Coronary artery (tissue), 2 donors: ENCODE measurements around the gene MSI2.

Experiments used
- DNase-seq: peaks from one replicate; pipeline ENCODE4 v3.0.0-alpha.2; 2017; ENCODE audit warnings: low spot score
- H3K27ac ChIP-seq, 2 donors: fragments of 200-600 bp; sonication (generic); one replicate each; pipeline ENCODE4 v1.5.1; 2016 to 2019
- H3K4me3 ChIP-seq: fragments of 200-600 bp; sonication (generic); 2 replicates; pipeline ENCODE4 v1.5.1; 2016; ENCODE audit warnings: mild to moderate bottlenecking, moderate library complexity
- TF ChIP-seq, protein P1 (sequence below): fragments of 200-600 bp; sonication (generic); IDR thresholded peaks from one replicate; pipeline ENCODE4 v1.5.1; 2019; ENCODE audit warnings: antibody characterized with exemption

Gene MSI2

DNA sequence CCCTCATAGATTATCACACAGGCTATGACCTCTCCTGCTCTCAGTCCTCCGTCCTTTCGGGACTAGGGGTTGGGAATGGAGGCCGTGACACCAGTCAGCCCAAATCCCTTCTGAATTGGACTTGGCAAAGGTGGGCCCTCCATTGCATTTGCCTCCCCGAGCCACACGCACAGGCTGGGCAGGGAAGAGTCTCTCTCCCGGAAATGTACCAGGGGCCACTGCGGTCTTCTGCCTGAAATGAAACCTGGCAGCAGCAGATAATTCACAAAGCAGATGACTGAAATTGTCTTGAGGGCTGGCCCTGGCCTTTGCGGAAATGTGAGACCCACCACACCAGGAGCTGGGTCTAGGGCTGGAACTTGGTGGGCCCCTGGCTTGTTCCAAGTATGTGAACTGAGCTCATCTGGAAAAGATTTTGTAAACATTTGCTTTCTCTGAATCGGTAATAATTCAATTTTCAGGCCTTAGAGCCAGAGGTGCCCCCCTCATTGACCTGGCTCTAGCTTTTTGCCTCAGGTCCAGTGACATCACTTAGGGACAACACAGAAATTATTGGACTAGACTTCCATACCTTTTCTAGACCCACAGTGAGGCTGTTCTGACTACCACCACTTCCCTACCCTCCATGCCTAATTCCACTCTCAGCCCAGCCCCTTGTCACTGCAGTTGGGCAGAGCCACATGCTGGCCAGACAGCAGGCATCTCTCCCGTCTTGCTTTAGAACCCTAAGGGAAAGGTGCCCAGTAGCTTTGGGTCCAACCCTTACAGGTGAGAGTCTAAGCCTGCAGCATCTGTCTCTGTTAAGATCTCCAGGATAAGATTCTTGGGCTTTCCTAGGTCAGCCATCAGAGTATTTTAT, 413.6 kb downstream of the MSI2 start:
- TF ChIP-seq, protein P1, sequence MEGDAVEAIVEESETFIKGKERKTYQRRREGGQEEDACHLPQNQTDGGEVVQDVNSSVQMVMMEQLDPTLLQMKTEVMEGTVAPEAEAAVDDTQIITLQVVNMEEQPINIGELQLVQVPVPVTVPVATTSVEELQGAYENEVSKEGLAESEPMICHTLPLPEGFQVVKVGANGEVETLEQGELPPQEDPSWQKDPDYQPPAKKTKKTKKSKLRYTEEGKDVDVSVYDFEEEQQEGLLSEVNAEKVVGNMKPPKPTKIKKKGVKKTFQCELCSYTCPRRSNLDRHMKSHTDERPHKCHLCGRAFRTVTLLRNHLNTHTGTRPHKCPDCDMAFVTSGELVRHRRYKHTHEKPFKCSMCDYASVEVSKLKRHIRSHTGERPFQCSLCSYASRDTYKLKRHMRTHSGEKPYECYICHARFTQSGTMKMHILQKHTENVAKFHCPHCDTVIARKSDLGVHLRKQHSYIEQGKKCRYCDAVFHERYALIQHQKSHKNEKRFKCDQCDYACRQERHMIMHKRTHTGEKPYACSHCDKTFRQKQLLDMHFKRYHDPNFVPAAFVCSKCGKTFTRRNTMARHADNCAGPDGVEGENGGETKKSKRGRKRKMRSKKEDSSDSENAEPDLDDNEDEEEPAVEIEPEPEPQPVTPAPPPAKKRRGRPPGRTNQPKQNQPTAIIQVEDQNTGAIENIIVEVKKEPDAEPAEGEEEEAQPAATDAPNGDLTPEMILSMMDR = no peak
- Histone ChIP-seq H3K4me3 (no peak overlapping the region), H3K27ac (no peak overlapping the region)
- peak; percentile 65 for DNase-seq

DNA sequence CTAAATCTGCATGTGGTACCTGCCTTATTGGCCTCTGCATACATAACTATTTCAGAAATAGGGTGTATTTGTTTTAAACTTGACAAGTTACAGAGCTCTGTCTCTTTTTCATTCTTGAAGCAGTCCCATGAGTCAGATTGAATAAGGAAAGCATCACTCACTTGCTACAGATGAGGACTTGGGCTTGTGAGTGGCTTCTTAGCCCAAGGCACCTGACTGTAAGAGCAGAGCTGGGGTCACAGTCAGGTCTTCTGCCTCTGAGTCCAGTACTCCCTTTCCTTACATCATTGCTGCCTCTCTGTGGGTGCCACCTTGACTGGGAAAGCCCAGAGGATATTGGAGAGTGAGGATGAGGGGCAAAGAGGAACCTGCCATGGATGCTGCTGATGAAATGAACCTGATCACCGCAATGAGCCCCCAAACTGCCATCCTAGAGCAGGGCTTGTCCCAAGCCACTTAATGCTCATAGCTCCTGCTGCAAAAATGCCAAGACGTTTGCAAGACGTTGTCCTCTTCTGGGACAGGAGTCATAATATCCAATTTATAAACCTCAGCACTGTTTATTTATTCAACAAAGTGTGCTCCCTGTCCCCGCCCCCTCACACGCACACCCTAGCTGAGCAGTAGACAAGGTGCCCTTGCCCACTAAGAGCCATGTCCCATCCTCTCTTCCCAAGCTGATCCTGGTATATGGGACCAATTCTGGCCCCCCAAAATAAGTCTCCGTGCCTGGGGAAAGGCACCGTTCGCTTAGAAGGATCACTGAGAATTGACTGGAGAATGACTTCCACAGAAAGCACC, 414.6 kb downstream of the MSI2 start:
- DNase-seq = peak; percentile 63
- Histone ChIP-seq H3K4me3 (no peak overlapping the region), H3K27ac (no peak overlapping the region)
- TF ChIP-seq, protein P1 = no peak

DNA sequence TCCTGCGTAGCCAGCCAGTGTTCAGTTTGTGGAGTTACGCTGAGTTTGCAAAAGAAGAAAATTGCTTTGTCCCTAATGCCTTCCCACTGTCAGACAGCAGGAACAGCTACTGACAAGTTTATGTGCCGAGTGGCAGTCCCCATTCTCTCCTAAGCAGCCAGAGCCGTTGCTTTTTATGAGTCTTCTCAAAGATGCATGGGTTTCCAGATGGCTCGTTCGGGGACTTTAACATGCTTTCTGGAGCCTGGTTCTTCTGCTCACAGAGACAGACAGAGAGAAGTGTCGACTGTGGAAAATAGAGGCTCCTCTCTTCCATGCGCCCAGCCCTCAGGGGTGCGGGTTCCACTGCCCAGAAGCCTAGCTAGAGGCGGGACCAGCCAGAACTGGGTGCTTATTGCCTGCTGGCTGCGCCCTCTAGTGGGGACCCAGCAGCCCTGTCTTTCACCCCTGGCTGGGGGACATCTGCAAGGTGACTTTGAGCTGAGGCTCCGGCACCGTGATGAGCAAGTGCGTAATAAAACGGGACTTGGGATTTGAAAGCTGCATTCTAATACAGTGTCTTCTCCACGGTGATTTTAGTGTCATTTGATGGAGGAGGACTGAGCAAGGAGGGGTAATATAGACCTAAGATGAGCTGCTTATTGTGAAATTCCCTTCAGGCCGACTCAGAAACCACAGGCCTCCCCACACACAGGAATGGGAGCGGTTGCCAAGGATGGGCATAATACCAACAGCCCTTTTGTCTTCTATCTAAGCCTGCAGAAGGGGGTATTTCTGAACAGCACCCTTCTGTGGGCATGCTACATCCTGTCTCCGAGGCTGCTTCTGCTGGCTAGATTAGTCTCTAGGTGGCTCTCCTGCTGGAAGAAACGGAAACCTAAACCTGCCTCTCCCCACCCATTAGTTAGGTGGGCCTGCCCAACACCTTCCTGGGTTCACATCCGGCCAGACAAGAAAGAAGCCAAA, 415.6 kb downstream of the MSI2 start:
- TF ChIP-seq, protein P1 = peak; percentile 83
- H3K4me3 ChIP-seq = no peak overlapping the region
- H3K27ac ChIP-seq = no peak overlapping the region
- DNase-seq = peak; percentile 81

DNA sequence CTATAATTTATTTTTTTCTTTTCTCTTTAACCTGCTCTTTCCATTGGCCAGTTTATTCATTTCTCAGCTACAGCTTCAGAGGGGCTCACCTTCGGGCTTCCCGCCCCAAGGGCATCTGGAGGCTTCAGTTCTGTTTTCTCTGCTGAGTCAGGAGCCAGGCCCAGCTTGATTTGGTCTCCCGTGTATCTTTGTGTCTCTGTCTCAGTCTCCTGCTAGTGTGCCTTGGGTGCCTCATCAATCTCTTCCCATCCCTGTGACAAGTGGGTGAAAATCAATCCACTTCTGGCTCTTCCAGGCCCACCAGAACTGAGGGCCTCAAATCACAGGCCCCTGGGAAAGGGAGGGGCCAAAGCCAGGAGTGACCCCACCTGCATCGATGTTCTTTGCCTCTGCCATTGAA, 416.6 kb downstream of the MSI2 start:
- H3K27ac ChIP-seq = no peak overlapping the region
- TF ChIP-seq, protein P1 = no peak
- DNase-seq = peak; percentile 43
- no peak overlapping the region for H3K4me3 ChIP-seq

DNA sequence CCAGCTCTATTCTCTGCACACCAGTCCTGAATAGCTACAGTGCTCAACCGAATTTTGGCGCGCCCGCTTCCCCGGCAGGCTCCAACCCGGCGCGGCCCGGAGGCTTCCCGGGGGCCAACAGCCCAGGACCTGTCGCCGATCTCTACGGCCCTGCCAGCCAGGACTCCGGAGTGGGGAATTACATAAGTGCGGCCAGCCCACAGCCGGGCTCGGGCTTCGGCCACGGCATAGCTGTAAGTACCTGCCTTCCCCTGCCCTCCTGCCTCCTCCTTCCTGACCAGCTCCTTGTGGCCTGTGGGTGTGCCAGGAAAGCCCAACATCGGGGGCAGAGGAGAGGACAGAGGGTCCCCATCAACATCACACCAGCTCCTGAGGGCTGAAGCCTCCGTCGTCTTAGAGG, 418.6 kb downstream of the MSI2 start:
- H3K27ac ChIP-seq = no peak overlapping the region
- DNase-seq = peak; percentile 38
- no peak overlapping the region for H3K4me3 ChIP-seq
- TF ChIP-seq, protein P1 = no peak
